ENCODE results near the gene QRFPR.
"Not testable (repeated sequence)": the region's sequence is repeated elsewhere in the genome, so short reads cannot be mapped to it uniquely, and the experiment has no call there.

QRFPR gene

GRCh38 chr4:121339307-121339706 is 41.5 kb downstream of the QRFPR start:
- DNase-seq: no peak

DNA sequence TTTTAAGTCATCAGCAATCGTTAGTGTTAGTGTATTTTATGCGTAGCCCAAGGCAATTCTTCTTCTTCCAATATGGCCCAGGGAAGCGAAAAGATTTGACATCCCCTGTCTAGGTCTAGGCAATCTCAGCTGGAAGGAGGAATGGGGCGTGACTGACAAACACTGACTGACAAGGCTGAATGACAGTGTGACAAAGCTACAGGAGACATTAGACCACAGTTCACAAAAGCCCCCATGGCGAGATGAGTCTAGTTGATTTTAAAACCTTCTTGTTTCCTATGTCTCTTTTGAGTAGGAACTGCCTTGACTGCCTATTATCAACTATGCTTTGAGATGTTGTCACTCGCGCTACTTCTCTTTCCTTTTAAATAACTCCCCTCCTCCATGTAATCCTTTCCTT is 42.3 kb downstream of the QRFPR start:
- DNase-seq: no peak

DNA sequence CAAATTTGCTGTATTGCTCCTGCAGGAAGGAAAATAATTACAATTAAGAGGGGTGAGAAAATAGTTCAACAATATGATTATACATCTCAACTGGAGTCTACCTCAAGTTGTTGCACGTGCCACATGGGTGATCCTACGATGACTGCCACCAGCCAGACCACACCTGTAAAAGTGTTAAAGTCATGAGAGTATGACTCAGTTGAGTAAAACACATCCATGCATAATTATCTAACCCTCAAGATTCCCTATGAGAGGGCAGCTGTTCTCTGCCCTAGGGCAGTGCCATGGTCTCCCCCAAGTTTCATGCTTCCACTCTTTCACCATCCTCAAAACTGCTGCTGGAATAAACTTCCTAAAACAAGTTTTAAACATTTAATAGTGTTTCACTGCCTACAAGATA is 44.1 kb downstream of the QRFPR start:
- DNase-seq: no peak

GRCh38 chr4:121330180-121330665 is 50.6 kb downstream of the QRFPR start:
- no peak for DNase-seq

GRCh38 chr4:121326597-121326996 is 54.2 kb downstream of the QRFPR start:
- no peak for DNase-seq

GRCh38 chr4:121324331-121324730 is 56.5 kb downstream of the QRFPR start:
- no peak for DNase-seq

- no peak for DNase-seq
Observed at GRCh38 chr4:121321466-121321865, 59.4 kb downstream of the QRFPR start.

DNA sequence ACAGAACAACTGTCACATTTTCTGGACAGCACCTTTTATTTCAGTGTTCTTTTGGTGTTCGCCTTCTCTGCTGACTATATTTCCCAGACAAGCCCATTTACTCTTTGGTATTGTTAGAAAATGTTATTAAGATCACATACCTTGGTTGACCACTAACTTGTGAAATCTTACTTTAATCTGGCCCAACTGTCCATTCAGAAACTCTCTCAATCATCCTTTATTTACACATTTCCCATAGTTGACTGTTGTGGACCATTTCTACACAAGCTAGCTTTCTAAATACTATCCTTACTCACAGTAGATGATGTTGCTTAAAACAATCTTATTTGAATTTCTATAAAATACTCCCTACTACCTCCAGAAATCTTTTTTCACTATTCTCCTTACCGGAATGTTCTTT is 64.7 kb downstream of the QRFPR start:
- no peak for DNase-seq

GRCh38 chr4:121313430-121313829 is 67.4 kb downstream of the QRFPR start:
- not testable (repeated sequence) for DNase-seq

DNA sequence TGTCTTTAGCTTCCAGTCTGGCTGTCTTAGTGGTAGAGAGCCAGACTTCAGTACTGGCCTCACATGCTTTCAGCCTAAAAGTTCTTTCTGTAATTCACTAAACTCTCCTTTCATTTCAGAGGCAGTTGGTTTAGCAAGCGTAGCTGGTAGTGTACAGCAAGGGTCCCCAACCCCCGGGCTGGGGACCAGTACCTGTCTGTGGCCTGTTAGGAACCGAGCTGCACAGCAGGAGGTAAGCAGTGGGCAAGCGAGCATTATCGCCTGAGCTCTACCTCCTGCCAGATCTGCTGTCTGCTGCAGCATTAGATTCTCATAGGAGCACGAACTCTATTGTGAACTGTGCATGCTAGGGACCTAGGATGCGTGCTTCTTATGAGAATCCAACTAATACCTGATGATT is 72.0 kb downstream of the QRFPR start:
- no peak for DNase-seq

DNA sequence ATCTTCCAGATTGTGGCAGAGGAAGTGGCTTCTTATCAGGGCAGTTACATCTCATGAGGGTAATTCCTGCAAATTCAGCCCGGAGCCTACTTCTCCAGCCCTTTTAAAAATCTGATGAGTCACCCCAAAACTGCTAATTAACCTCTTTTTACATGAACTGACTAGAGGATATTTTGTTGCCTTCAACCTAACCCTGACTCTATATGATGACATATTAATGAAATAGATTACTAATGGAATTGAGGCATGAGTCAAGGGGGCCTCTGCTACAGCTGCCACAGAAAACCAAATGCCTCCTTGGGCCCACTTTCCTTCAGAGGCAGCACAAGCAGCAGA is 72.5 kb downstream of the QRFPR start:
- DNase-seq: no peak

GRCh38 chr4:121307445-121308327 is 73.1 kb downstream of the QRFPR start:
- no peak for DNase-seq

- no peak for DNase-seq
Observed at GRCh38 chr4:121306931-121307330, 73.9 kb downstream of the QRFPR start.

- DNase-seq: no peak
Observed at GRCh38 chr4:121304893-121305292, 75.9 kb downstream of the QRFPR start.

- DNase-seq: no peak
Observed at GRCh38 chr4:121299367-121299766, 81.5 kb downstream of the QRFPR start.

GRCh38 chr4:121283319-121283718 is 97.5 kb downstream of the QRFPR start:
- DNase-seq: no peak

GRCh38 chr4:121280425-121280824 is 100.4 kb downstream of the QRFPR start:
- DNase-seq: no peak

GRCh38 chr4:121278811-121279368 is 101.9 kb downstream of the QRFPR start:
- DNase-seq: no peak

Data from NCI-H2029 (cell line).